ENCODE results near the gene SRPK2. TPM values are rescaled to one million over a fixed set of nuclear protein-coding genes. Genes with fewer than 3 reads are reported as not detected.

The SRPK2 gene
- total RNA-seq, 1 donor from 2014 or later = 54.1 TPM

GRCh38 chr7:105173586-105173985, 215.1 kb downstream of the SRPK2 start:
- peaks cover 5% of the 10 kb centered on the region for H3K36me3 Mint-ChIP-seq
- peaks cover 2% of the 10 kb centered on the region for H3K4me1 Mint-ChIP-seq
- no peak overlapping the region for H3K4me3 ChIP-seq
- no peaks in the 10 kb centered on the region for H3K4me1 ChIP-seq
- no peak overlapping the region for H3K4me2 ChIP-seq
- no peaks in the 10 kb centered on the region for H3K36me3 ChIP-seq
- H2AFZ ChIP-seq (replicated peaks) = no peak overlapping the region
- no peak for DNase-seq (ENCODE audit: low spot score)
- no peak overlapping the region for H3K4me3 Mint-ChIP-seq
- no peaks in the 10 kb centered on the region for H3K9me3 Mint-ChIP-seq
- H3F3A ChIP-seq (ENCODE audit: low read depth) = no peaks in the 10 kb centered on the region
- no peaks in the 10 kb centered on the region for H3K27me3 ChIP-seq
- H3K27me3 Mint-ChIP-seq (ENCODE audit: insufficient read depth, low read depth) = no peaks in the 10 kb centered on the region
- peak overlapping the region; percentile 44 for H3K27ac Mint-ChIP-seq
- no peak for TF ChIP-seq CTCF (IDR thresholded peaks at IDR 0.05)
- no peak for TF ChIP-seq EZH2phosphoT487 (IDR thresholded peaks at IDR 0.05)
- TF ChIP-seq EZH2 (IDR thresholded peaks at IDR 0.05) = no peak
- no peak overlapping the region for H3K9ac ChIP-seq
- H4K20me1 ChIP-seq (ENCODE audit: low read depth) = peaks cover 16% of the 10 kb centered on the region
- no peaks in the 10 kb centered on the region for H3K9me3 ChIP-seq (ENCODE audit: low read depth)
- H3K27ac ChIP-seq = no peak overlapping the region
- no peaks in the 10 kb centered on the region for H3K79me2 ChIP-seq (ENCODE audit: low read depth)

GRCh38 chr7:105164751-105165150, 224.0 kb downstream of the SRPK2 start:
- Histone ChIP-seq H3K27ac (no peak overlapping the region), H3K4me2 (no peak overlapping the region), H3K9ac (no peak overlapping the region), H2AFZ (replicated peaks) (no peak overlapping the region), H3K79me2 (ENCODE audit: low read depth) (no peaks in the 10 kb centered on the region), H3K4me1 (no peaks in the 10 kb centered on the region), H3F3A (ENCODE audit: low read depth) (peaks cover under 1% of the 10 kb centered on the region), H4K20me1 (ENCODE audit: low read depth) (no peaks in the 10 kb centered on the region), H3K4me3 (no peak overlapping the region), H3K36me3 (peaks cover 8% of the 10 kb centered on the region), H3K9me3 (ENCODE audit: low read depth) (no peaks in the 10 kb centered on the region), H3K27me3 (no peaks in the 10 kb centered on the region)
- peak overlapping the region; percentile 37 for H3K27ac Mint-ChIP-seq
- H3K27me3 Mint-ChIP-seq (ENCODE audit: insufficient read depth, low read depth) = peaks cover 6% of the 10 kb centered on the region
- H3K36me3 Mint-ChIP-seq = peaks cover 39% of the 10 kb centered on the region
- no peaks in the 10 kb centered on the region for H3K9me3 Mint-ChIP-seq
- no peak for DNase-seq (ENCODE audit: low spot score)
- TF ChIP-seq CTCF (IDR thresholded peaks at IDR 0.05) = no peak
- TF ChIP-seq EZH2 (IDR thresholded peaks at IDR 0.05) = no peak
- TF ChIP-seq EZH2phosphoT487 (IDR thresholded peaks at IDR 0.05) = no peak
- H3K4me3 Mint-ChIP-seq = no peak overlapping the region
- no peaks in the 10 kb centered on the region for H3K4me1 Mint-ChIP-seq

GRCh38 chr7:105163718-105164117, 225.0 kb downstream of the SRPK2 start:
- no peak overlapping the region for H3K4me3 Mint-ChIP-seq
- Histone ChIP-seq H3K4me3 (no peak overlapping the region), H3K4me2 (no peak overlapping the region), H3K9ac (no peak overlapping the region), H3K27me3 (no peaks in the 10 kb centered on the region), H3K36me3 (peaks cover 8% of the 10 kb centered on the region), H3K27ac (no peak overlapping the region), H4K20me1 (ENCODE audit: low read depth) (no peaks in the 10 kb centered on the region), H3F3A (ENCODE audit: low read depth) (peaks cover 3% of the 10 kb centered on the region), H3K4me1 (no peaks in the 10 kb centered on the region), H2AFZ (replicated peaks) (no peak overlapping the region), H3K79me2 (ENCODE audit: low read depth) (no peaks in the 10 kb centered on the region), H3K9me3 (ENCODE audit: low read depth) (no peaks in the 10 kb centered on the region)
- no peak for TF ChIP-seq EZH2 (IDR thresholded peaks at IDR 0.05)
- DNase-seq (ENCODE audit: low spot score) = no peak
- no peak overlapping the region for H3K27ac Mint-ChIP-seq
- peaks cover 6% of the 10 kb centered on the region for H3K27me3 Mint-ChIP-seq (ENCODE audit: insufficient read depth, low read depth)
- H3K9me3 Mint-ChIP-seq = no peaks in the 10 kb centered on the region
- H3K4me1 Mint-ChIP-seq = no peaks in the 10 kb centered on the region
- peaks cover 35% of the 10 kb centered on the region for H3K36me3 Mint-ChIP-seq

GRCh38 chr7:105161366-105161765, 227.4 kb downstream of the SRPK2 start:
- Histone ChIP-seq H3K36me3 (no peaks in the 10 kb centered on the region), H3K4me2 (no peak overlapping the region), H3K4me1 (no peaks in the 10 kb centered on the region), H3K27me3 (no peaks in the 10 kb centered on the region), H3K4me3 (no peak overlapping the region), H3K27ac (no peak overlapping the region), H3K9ac (no peak overlapping the region), H3F3A (ENCODE audit: low read depth) (peaks cover 3% of the 10 kb centered on the region), H2AFZ (replicated peaks) (no peak overlapping the region), H3K79me2 (ENCODE audit: low read depth) (no peaks in the 10 kb centered on the region), H4K20me1 (ENCODE audit: low read depth) (no peaks in the 10 kb centered on the region), H3K9me3 (ENCODE audit: low read depth) (no peaks in the 10 kb centered on the region)
- peaks cover 26% of the 10 kb centered on the region for H3K36me3 Mint-ChIP-seq
- H3K4me1 Mint-ChIP-seq = no peaks in the 10 kb centered on the region
- TF ChIP-seq EZH2phosphoT487 (IDR thresholded peaks at IDR 0.05) (no peak), EZH2 (IDR thresholded peaks at IDR 0.05) (no peak)
- H3K27me3 Mint-ChIP-seq (ENCODE audit: insufficient read depth, low read depth) = peaks cover 6% of the 10 kb centered on the region
- no peaks in the 10 kb centered on the region for H3K9me3 Mint-ChIP-seq
- no peak overlapping the region for H3K4me3 Mint-ChIP-seq
- no peak overlapping the region for H3K27ac Mint-ChIP-seq
- DNase-seq (ENCODE audit: low spot score) = no peak

All from neural progenitor cell (in vitro differentiated cells).